ENCODE results near the gene GNLY. TPM values are rescaled to one million over a fixed set of nuclear protein-coding genes. Genes with fewer than 3 reads are reported as not detected.

The GNLY gene
- total RNA-seq, 4 donors from 2014 or later: 1.0 to 5.5 (median 4.3) TPM

DNA sequence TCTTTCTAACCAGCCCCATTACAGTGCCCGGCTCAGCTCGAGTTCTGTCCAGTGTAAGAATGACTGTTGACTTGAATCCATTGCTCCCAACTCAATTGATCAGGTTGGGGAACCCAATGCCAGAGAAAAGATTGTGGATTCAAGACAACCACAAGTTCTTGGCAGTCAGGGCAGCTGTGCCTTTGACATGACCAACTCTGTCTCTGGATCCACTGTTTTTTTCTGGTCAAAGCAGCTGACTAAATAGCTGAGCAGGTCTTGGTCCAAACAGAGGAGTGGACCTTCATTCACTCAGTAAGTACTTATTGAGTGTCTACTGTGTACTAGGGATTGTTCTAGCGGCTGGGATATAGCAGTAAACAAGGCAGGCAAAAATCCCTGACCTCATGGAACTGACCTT is 53.3 kb downstream of the GNLY start:
- TF ChIP-seq, protein P1, sequence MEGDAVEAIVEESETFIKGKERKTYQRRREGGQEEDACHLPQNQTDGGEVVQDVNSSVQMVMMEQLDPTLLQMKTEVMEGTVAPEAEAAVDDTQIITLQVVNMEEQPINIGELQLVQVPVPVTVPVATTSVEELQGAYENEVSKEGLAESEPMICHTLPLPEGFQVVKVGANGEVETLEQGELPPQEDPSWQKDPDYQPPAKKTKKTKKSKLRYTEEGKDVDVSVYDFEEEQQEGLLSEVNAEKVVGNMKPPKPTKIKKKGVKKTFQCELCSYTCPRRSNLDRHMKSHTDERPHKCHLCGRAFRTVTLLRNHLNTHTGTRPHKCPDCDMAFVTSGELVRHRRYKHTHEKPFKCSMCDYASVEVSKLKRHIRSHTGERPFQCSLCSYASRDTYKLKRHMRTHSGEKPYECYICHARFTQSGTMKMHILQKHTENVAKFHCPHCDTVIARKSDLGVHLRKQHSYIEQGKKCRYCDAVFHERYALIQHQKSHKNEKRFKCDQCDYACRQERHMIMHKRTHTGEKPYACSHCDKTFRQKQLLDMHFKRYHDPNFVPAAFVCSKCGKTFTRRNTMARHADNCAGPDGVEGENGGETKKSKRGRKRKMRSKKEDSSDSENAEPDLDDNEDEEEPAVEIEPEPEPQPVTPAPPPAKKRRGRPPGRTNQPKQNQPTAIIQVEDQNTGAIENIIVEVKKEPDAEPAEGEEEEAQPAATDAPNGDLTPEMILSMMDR (IDR thresholded peaks at IDR 0.05): no peak
- no peak for ATAC-seq (ENCODE audit: low FRiP score)

DNA sequence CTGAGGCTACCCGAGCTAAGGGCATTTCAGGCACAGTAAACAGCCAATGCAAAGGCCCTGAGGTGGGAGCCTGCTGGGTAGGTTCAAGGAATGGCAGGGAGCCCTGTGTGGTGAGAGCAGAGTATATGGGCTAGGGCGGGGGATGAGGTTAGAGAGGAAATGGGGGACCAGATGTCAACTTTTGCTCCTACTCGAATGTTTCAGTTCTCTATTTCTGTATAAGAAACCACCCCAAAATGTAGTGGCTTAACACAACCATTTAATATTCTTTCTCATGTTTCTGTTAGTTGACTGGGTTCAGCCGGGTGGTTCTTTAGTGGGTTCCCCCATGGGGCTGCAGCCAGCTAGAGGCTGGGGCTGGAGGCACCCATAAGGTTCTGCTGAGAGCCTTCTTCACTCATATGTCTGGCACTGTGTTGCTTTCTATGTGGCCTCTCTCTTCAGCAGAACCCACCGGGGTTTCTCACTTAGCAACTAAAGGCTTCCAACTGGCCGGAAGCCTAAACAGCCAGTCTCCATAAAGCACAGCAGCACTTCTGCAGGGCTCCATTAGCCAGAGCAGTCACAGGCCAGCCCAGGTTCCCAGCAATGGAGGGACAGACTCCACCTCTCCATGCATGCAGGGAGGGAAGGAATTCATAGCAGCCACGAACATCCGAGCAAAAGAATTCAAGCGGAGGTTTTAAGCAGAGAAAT is 54.0 kb downstream of the GNLY start:
- TF ChIP-seq, protein P1 (IDR thresholded peaks at IDR 0.05): no peak
- no peak for ATAC-seq (ENCODE audit: low FRiP score)

More for the DNA sequence above, 53.3 kb downstream of the GNLY start:
- no peak for DNase-seq (ENCODE audit: low spot score)

More for the DNA sequence above, 54.0 kb downstream of the GNLY start:
- DNase-seq (ENCODE audit: low spot score): no peak

Small RNA genes within 50 kb of the gene (small RNA-seq; reads per million reads assigned to genes)
- gene RNU1-38P: not detected

Other genes starting within 250 kb of the GNLY start
- 1,000 to 10,000 TPM in 1 of 4 donors, 100 to 1,000 TPM in 3; 223 to 1,046 (median 437) TPM for gene MAT2A, start 155.2 kb upstream of the GNLY start, total RNA-seq
- gene GGCX, start 132.9 kb upstream of the GNLY start, total RNA-seq: 10 to 100 TPM; 24.7 to 44.1 (median 39.8) TPM
- gene VAMP8, start 116.8 kb upstream of the GNLY start, total RNA-seq: 10 to 100 TPM; 23.3 to 48.7 (median 46.1) TPM
- gene VAMP5, start 109.9 kb upstream of the GNLY start, total RNA-seq: 100 to 1,000 TPM in 1 of 4 donors, 10 to 100 TPM in 3; 51.4 to 116 (median 85.0) TPM
- gene RNF181, start 98.6 kb upstream of the GNLY start, total RNA-seq: 100 to 1,000 TPM in 3 of 4 donors, 10 to 100 TPM in 1; 94.7 to 216 (median 144) TPM
- gene TMEM150A, start 91.7 kb upstream of the GNLY start, total RNA-seq: 10 to 100 TPM; 20.1 to 38.7 (median 25.5) TPM
- 10 to 100 TPM in 3 of 4 donors, 1 to 10 TPM in 1; 7.9 to 19.5 (median 12.8) TPM for gene C2orf68, start 82.3 kb upstream of the GNLY start, total RNA-seq
- gene USP39, start 78.2 kb upstream of the GNLY start, total RNA-seq: 10 to 100 TPM; 40.1 to 61.5 (median 49.0) TPM
- under 1 TPM in 1 of 4 donors, not detected in 3; 0.25 TPM for gene SFTPB, start 26.2 kb upstream of the GNLY start, total RNA-seq
- gene ATOH8, start 59.6 kb downstream of the GNLY start, total RNA-seq: 100 to 1,000 TPM in 1 of 4 donors, 10 to 100 TPM in 3; 17.1 to 210 (median 45.9) TPM
- 10 to 100 TPM; 41.7 to 89.5 (median 59.4) TPM for gene ST3GAL5, start 194.6 kb downstream of the GNLY start, total RNA-seq